ENCODE measurements around the gene KIRREL3.
A peak's percentile ranks its signal among the peaks of the same experiment; 100 is the strongest.

Gene KIRREL3

GRCh38 chr11:126870021-126870420, 130.5 kb downstream of the KIRREL3 start:
- DNase-seq (ENCODE audit: low read depth): no peak

DNA sequence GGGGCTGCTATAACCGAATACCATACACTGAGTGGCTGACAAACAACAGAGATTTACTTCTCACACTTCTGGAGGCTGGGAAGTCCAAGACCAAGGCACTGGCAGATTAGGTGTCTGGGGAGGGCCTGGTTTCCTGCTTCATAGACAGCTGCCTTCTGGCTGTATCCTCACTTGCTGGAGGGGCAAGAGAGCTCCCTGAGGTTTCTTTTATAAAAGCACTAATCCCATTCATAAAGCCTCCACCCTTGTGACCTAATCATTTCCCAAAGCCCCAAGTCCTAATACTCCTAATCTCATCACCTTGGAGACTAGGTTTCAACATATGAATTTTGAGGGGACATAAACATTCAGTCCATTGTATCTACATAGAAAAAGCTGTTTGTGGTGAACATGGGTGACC, 131.8 kb downstream of the KIRREL3 start:
- no peak for DNase-seq (ENCODE audit: low read depth)

DNA sequence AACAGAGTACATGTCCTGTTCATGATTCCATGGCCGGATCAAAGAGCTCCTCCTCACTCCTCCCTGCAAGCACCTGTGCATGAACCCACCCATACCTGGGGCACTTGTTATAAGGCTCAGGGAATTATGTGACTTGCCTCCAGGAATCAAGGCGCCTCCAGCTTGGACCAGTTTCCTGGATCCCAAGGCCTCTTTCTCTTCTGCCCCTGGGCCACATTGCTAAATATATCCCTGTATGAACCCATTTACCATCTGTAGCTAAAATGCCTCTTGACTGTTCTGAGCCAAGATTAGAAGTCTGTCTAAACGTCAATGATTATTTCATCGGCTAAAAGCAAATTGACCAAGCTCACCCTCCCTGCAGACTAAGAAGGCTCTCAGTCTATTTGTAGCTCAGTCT, 135.6 kb downstream of the KIRREL3 start:
- DNase-seq (ENCODE audit: low read depth): no peak

DNA sequence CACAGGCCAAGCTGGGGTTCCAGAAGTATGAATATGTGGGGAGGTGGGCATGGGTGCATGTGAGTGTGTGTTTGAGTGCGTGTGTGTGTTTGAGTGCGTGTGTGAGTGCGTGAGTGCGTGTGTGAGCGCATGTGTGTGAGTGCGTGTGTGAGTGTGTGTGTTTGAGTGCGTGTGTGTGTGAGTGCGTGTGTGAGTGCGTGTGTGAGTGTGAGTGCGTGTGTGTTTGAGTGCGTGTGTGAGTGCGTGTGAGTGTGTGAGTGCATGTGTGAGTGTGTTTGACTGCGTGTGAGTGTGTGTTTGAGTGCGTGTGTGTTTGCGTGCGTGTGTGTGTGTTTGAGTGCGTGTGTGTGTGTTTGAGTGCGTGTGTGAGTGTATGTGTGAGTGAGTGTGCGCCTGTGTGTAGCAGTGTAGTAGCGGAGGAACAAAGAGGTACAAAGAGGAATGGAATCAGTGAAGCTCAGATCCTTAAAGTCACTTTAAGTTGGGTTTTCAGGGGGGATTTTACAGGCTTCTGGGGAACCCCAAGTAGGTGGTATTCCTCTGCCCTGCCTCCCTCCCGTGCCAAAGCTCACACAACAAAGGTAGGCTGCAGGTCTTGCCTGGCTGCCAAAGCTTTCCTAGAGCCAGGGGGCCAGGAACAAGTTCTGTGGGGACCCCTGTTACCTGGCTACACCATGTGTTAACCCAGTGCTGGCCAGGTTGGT, 137.1 kb downstream of the KIRREL3 start:
- DNase-seq (ENCODE audit: low read depth): no peak

DNA sequence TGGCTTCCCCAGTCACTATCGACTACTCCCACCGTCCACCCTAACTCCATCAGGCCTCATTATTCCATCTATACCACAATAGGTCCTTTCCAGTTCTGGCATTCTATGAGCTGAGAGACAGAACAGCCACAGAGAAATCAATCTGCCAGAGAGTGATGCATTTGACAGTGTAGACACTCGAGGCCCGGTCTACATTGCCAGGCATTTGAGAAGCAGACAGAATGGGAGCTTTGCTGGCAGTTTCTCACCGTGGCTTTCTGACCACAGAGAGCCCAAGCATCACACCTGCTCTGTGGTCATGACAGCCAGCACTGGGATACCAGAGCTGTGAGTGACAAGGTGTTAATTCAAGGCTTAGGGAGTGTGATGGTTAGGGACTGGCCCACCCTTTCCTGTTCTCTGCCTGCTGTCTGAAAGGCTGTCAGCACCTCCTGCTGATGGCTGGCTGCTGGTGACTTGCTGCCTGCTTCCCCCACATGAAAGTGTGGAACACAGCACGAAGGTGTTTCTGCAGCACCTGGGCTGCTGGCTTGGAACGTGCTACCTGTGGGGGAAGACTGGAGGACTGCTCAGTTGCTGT, 137.8 kb downstream of the KIRREL3 start:
- no peak for DNase-seq (ENCODE audit: low read depth)

- DNase-seq (ENCODE audit: low read depth): no peak
Measured at GRCh38 chr11:126861796-126862459, 138.6 kb downstream of the KIRREL3 start.

- DNase-seq (ENCODE audit: low read depth): no peak
Measured at GRCh38 chr11:126857860-126858808, 142.4 kb downstream of the KIRREL3 start.

DNA sequence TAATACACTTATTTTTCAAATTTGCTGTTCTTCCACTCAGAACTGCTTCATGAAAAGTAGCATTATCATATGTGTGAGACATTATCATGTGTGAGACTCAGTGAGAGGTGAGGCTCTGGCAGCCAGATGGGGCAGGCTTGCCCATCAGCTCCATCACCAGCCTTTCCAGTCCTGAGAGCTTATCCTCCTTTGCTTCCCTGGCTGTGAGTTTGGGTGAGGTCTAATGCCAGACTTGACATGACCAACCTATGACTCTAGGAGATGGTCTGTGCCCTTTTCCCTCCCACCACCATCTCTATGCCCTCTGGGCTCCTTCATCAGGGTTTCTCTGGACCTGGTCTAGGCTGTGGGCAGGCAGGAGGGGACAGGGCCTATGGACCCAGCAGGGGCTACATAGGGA, 145.0 kb downstream of the KIRREL3 start:
- no peak for DNase-seq (ENCODE audit: low read depth)

DNA sequence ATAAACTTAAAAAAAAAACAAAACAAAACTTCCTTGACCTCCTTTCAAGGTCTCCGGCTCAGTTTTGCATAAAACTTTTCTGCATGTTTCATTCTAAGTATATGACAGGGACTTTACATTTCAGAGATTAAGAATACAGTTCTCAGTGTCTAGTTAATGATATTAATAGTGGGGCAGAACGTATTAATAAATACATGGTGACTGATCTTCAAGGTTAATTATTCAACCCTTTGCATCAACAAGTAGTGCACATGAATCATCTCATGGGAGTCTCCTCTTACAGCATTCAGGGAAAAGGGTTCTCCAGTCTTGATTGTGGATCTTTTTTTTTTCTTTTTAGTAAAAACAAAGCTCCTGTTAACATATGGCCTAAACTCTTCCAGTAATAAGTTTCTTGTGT, 146.8 kb downstream of the KIRREL3 start:
- DNase-seq (ENCODE audit: low read depth): no peak

GRCh38 chr11:126844789-126845188, 155.8 kb downstream of the KIRREL3 start:
- no peak for DNase-seq (ENCODE audit: low read depth)

GRCh38 chr11:126843096-126843495, 157.5 kb downstream of the KIRREL3 start:
- DNase-seq (ENCODE audit: low read depth): no peak

DNA sequence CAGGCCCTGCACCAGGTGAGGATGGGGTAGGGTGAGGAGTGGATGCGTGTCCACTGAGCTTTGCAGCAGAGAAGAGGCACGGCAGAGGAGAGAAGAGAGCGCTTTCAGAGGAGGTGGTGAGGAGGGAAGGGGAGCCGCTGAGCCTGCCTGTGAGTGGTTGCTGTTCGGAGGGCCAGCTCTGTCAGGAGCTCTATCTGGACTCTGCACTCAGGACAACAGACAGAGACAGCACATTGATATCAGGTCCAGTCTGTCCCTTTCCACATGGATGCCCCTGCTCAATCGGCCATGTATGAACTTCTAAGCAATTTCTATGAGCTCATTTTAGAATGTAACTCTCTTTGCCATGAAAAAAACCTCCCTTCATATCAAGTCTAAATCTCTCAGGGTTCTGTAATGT, 158.6 kb downstream of the KIRREL3 start:
- no peak for DNase-seq (ENCODE audit: low read depth)

GRCh38 chr11:126840975-126841374, 159.6 kb downstream of the KIRREL3 start:
- DNase-seq (ENCODE audit: low read depth): no peak

DNA sequence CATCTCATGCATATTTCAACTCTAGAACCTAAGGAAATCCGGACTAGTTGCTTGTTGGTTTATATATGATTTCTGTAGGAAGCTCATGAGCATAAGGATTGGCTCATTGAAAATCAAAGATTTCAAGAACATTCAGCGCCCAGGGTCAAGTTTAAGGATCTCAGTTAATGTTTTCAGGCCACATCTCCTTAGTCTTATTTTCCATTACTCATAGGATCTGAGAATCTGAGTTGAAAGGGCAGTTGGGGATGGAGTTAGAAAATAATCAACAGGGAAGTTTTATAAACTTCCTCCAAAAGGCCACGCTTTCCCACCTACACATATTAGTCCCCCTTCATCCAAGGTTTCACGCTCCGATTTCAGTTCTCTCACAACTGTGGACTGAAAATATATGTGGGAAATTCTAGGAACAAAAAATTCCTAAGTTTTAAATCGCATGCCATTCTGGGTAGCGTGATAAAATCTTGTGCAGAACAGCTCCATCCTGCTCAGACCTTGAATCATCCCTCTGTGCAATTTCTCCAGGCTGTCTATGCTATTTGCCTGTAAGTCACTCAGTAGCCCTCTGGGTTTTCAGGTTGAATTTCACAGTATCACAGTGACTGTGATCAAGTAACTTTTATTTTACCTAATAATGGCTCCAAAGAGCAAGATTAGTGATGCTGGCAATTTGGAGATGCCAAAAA, 160.2 kb downstream of the KIRREL3 start:
- peak; percentile 11 for DNase-seq (ENCODE audit: low read depth)

GRCh38 chr11:126839496-126839895, 161.1 kb downstream of the KIRREL3 start:
- DNase-seq (ENCODE audit: low read depth): no peak

- no peak for DNase-seq (ENCODE audit: low read depth)
Measured at GRCh38 chr11:126838779-126839178, 161.8 kb downstream of the KIRREL3 start.

- DNase-seq (ENCODE audit: low read depth): no peak
Measured at GRCh38 chr11:126837581-126837980, 163.0 kb downstream of the KIRREL3 start.

DNA sequence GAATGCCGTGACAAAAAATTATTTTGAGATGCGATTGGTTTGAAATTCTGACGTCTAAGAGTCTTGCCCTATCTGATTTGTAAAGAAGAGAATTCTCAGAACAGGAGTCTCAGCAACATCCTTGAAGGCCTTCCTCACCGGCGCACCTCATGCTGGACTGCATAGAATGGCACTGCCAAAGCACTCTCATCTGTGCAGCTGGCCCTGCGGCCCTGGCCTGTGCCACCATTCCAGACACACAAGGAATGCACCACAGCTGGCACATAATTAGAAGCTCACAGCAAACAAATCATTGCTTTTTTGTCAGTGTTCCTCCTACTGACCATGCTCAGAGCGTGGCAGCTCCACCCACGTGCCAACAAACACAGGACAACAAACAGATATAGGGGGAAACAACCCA, 166.0 kb downstream of the KIRREL3 start:
- no peak for DNase-seq (ENCODE audit: low read depth)

- DNase-seq (ENCODE audit: low read depth): peak; percentile 81
Measured at GRCh38 chr11:126834149-126834548, 166.4 kb downstream of the KIRREL3 start.

DNA sequence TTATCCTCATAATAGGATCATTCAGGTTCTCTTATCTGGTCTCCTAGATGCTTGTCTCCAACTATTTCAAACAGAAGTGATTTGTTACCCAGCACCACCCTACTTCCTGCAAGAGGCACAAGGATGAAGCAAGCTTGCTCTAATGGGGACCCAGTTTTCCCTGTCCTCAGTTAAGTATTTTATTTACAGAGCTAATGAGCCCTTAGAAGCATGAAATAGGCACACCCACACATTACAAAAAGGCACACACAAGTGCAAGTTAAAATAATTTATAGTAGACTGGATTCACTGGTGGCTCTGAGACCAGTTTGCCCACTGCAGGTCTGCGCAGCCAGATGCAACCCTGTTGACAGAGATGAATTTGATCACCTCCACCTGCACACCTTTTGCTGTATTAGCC, 167.5 kb downstream of the KIRREL3 start:
- no peak for DNase-seq (ENCODE audit: low read depth)

DNA sequence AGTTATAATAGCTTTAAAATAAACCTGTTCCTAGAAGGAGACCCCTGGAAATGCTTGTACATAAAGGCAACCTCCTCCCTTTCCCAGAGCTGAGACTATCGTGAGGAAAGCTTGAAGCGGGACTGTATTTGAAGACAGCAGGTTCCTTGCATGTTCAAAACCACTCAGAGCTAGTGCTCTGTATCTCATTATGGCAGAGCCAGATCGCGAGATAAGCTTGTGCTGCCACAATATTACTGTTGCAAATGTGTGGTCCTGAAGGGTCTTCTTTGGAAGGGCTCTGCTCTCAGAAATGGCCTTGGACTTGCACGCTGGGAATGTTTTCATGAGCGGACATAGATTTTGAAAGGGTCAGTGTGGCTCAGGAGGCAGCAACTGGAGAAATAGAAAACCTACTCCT, 168.2 kb downstream of the KIRREL3 start:
- DNase-seq (ENCODE audit: low read depth): no peak
